Activated CD8-positive, alpha-beta memory T cell treated with anti-CD3 and anti-CD28 coated beads, Interleukin-2, amount 50 U/mL, for 1 hour (primary cell): ENCODE results near the gene SLC7A1.

Experiments
- DNase-seq: peaks from one replicate; pipeline ENCODE4 v3.0.0-alpha.2; 2020; ENCODE audit errors: extremely low read depth

Gene SLC7A1

GRCh38 chr13:29489650-29490560, 105.6 kb downstream of the SLC7A1 start:
- no peak for DNase-seq

- no peak for DNase-seq
These were observed 107.7 kb downstream of the SLC7A1 start for GRCh38 chr13:29487466-29488454.

- DNase-seq = no peak
These were observed 108.9 kb downstream of the SLC7A1 start for GRCh38 chr13:29486551-29486950.

- no peak for DNase-seq
These were observed 110.7 kb downstream of the SLC7A1 start for GRCh38 chr13:29484796-29485195.

- no peak for DNase-seq
These were observed 111.3 kb downstream of the SLC7A1 start for GRCh38 chr13:29484236-29484635.

GRCh38 chr13:29483623-29484022, 111.9 kb downstream of the SLC7A1 start:
- DNase-seq = no peak

- no peak for DNase-seq
These were observed 112.3 kb downstream of the SLC7A1 start for GRCh38 chr13:29483211-29483610.

- DNase-seq = no peak
These were observed 113.0 kb downstream of the SLC7A1 start for GRCh38 chr13:29482504-29482903.

- no peak for DNase-seq
These were observed 113.9 kb downstream of the SLC7A1 start for GRCh38 chr13:29481603-29482002.

GRCh38 chr13:29480893-29481525, 114.5 kb downstream of the SLC7A1 start:
- no peak for DNase-seq

GRCh38 chr13:29479716-29480492, 115.6 kb downstream of the SLC7A1 start:
- DNase-seq = no peak

GRCh38 chr13:29476046-29476445, 119.4 kb downstream of the SLC7A1 start:
- no peak for DNase-seq

GRCh38 chr13:29474991-29475390, 120.5 kb downstream of the SLC7A1 start:
- DNase-seq = no peak

GRCh38 chr13:29473166-29473565, 122.3 kb downstream of the SLC7A1 start:
- no peak for DNase-seq

- DNase-seq = no peak
These were observed 123.0 kb downstream of the SLC7A1 start for GRCh38 chr13:29472332-29472961.

- no peak for DNase-seq
These were observed 123.9 kb downstream of the SLC7A1 start for GRCh38 chr13:29471551-29471950.

- DNase-seq = no peak
These were observed 129.7 kb downstream of the SLC7A1 start for GRCh38 chr13:29465741-29466293.

- no peak for DNase-seq
These were observed 131.3 kb downstream of the SLC7A1 start for GRCh38 chr13:29464105-29464679.

GRCh38 chr13:29459813-29460355, 135.6 kb downstream of the SLC7A1 start:
- DNase-seq = no peak
